PC-9 (cell line): ENCODE data around the gene ZMIZ1. TPM values are rescaled to one million over a fixed set of nuclear protein-coding genes. Genes with fewer than 3 reads are reported as not detected.

ENCODE experiments used
- BruUV-seq: library from RNA; stranded (reverse); fragments of 400-500 nt; replicated peaks from 2 replicates; lab custom pipeline; 2021; lab: Mats Ljungman, UMichigan
- CTCF ChIA-PET: fragments of 300-600 bp; sonication (Branson Sonifier 250); formaldehyde crosslinking; loops from one replicate; lab custom pipeline; 2022; ENCODE audit warnings: antibody characterized with exemption; lab: Charles Lee
- POLR2A ChIA-PET: fragments of 300-600 bp; sonication (Branson Sonifier 250); formaldehyde crosslinking; loops from one replicate; lab custom pipeline; 2022; ENCODE audit warnings: antibody characterized with exemption; ENCODE audit not compliant: unreplicated experiment; lab: Charles Lee
- DNase-seq, 2 experiments: peaks; one replicate each; pipeline versions ENCODE4 v3.0.0 to v3.0.0-alpha.2; 2015 to 2022; ENCODE audit warnings: mixed read lengths in 1 of 2
- H2AFZ ChIP-seq: fragments of 200-600 bp; sonication (generic); 2 replicates; pipeline ENCODE4 v1.8.1; 2017; ENCODE audit warnings: antibody characterized with exemption
- H3F3A ChIP-seq: fragments of 200-600 bp; sonication (generic); 2 replicates; pipeline ENCODE4 v1.8.1; 2017; ENCODE audit warnings: antibody characterized with exemption, mild to moderate bottlenecking, low read depth; ENCODE audit not compliant: insufficient read depth
- H3K27ac ChIP-seq: fragments of 200-600 bp; sonication (generic); 2 replicates; pipeline ENCODE4 v1.6.1; 2016; ENCODE audit warnings: mixed run types
- H3K27me3 ChIP-seq: fragments of 200-600 bp; sonication (generic); 2 replicates; pipeline ENCODE4 v1.6.1; 2016; ENCODE audit warnings: low read depth, mixed run types; ENCODE audit not compliant: insufficient read depth
- H3K36me3 ChIP-seq: fragments of 200-600 bp; sonication (generic); 2 replicates; pipeline ENCODE4 v1.6.1; 2016; ENCODE audit warnings: low read depth, mixed run types
- H3K4me1 ChIP-seq: fragments of 200-600 bp; sonication (generic); replicated peaks from 2 replicates; pipeline ENCODE4 v1.6.1; 2016; ENCODE audit warnings: mixed run types; ENCODE audit not compliant: insufficient read depth
- H3K4me2 ChIP-seq: fragments of 200-600 bp; sonication (generic); 2 replicates; pipeline ENCODE4 v1.6.1; 2017; ENCODE audit warnings: mixed run types
- H3K4me3 ChIP-seq: fragments of 200-600 bp; sonication (generic); 2 replicates; pipeline ENCODE4 v1.6.1; 2016; ENCODE audit warnings: mixed run types
- H3K79me2 ChIP-seq: fragments of 200-600 bp; sonication (generic); 2 replicates; pipeline ENCODE4 v1.6.1; 2017; ENCODE audit warnings: low read depth, mixed run types
- H3K9me2 ChIP-seq: fragments of 200-600 bp; sonication (generic); 2 replicates; pipeline ENCODE4 v1.8.1; 2017; ENCODE audit warnings: mild to moderate bottlenecking; ENCODE audit not compliant: insufficient read depth
- H3K9me3 ChIP-seq: fragments of 200-600 bp; sonication (generic); 2 replicates; pipeline ENCODE4 v1.8.1; 2016; ENCODE audit warnings: low read depth; ENCODE audit not compliant: insufficient read depth
- H4K20me1 ChIP-seq: fragments of 200-600 bp; sonication (generic); 2 replicates; pipeline ENCODE4 v1.8.1; 2017; ENCODE audit not compliant: insufficient read depth
- EZH2 ChIP-seq: fragments of 200-600 bp; sonication (generic); IDR thresholded peaks from 2 replicates; pipeline ENCODE4 v1.8.0; 2017; ENCODE audit warnings: antibody characterized with exemption, low read depth
- intact Hi-C: fragments of 100-400 bp; cut with micrococcal nuclease; formaldehyde crosslinking; loops from one replicate; pipeline ENCODE4 v1.10.0; 2022; ENCODE audit not compliant: unreplicated experiment
- total RNA-seq: library from RNA; stranded (reverse); gene quantifications from 2 replicates; pipeline ENCODE4 v1.2.3, GENCODE V29; 2021
- TF ChIP-seq, protein P1 (sequence below): fragments of 200-600 bp; sonication (generic); conservative IDR thresholded peaks from 2 replicates; pipeline ENCODE4 v1.6.1; 2017; ENCODE audit warnings: mixed run types, antibody characterized with exemption, mild to moderate bottlenecking, moderate library complexity

ZMIZ1 gene
- total RNA-seq, 1 experiment from 2014 or later, result 47.6 TPM

DNA sequence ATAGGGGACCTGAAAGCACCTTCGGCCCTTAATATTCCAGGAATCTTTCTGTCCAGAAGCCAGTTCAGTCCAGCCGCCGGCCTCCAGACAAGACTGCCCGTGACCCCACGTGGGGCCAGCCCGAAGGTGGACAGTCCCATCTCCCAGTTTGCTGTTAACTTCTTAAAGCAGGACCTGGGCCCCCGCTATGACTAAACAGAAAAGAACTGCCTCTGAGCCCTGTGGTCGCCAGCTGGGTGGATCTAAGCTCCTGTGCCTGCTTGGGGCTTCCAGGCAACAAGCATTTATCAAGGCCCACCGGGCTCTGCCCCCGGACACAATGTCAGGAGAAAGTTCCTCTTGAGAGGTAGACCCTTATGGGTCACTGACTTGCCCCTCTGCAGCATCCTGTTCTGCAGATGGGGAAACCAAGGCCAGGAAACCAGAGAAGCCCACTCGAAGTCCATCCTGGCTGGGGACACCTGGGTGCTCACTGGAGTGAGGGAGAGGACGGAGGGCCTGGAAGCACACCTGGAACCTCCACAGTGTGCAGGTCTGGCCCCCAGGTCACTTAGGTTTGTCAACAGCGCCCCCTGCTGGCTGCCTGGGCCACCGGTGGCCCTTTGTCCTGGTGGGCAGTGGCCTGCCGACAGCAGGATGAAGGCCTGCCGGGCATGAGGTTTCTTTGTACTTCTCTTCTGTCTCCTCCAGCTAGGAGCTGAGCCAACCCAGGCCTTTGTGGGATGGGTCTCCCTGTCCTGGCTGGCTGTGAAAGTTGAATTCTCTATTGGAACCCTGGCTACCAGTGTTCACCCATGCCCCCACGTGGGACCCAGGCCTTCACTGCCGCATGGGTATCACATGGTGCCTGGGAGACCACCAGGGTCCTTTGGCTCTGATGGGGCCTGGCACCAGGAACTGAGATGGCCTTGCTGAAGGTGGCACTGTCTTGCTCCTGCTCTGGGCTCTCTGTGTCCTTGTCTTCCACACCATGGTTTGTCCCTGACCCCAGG is 128.0 kb downstream of the ZMIZ1 start:
- BruUV-seq, result no TSS peak
- Histone ChIP-seq H3K27ac (no peak overlapping the region), H3K4me1 (peaks cover 19% of the 10 kb centered on the region), H2AFZ (no peak overlapping the region), H3F3A (peaks cover 26% of the 10 kb centered on the region; the same call in 1 of the 2 replicates), H3K36me3 (no peaks in the 10 kb centered on the region), H3K4me3 (no peak overlapping the region), H3K4me2 (no peak overlapping the region), H3K79me2 (no peaks in the 10 kb centered on the region), H3K9me2 (no peaks in the 10 kb centered on the region), H3K9me3 (no peaks in the 10 kb centered on the region), H3K27me3 (no peaks in the 10 kb centered on the region), H4K20me1 (peaks cover 4% of the 10 kb centered on the region)
- CTCF ChIA-PET, result interaction anchor here (0.7 to 1.6 kb wide), 2 partner anchors 34 to 738 kb away, joined by 3 read pairs; no protein-coding TSS in a partner anchor
- TF ChIP-seq, protein P1, sequence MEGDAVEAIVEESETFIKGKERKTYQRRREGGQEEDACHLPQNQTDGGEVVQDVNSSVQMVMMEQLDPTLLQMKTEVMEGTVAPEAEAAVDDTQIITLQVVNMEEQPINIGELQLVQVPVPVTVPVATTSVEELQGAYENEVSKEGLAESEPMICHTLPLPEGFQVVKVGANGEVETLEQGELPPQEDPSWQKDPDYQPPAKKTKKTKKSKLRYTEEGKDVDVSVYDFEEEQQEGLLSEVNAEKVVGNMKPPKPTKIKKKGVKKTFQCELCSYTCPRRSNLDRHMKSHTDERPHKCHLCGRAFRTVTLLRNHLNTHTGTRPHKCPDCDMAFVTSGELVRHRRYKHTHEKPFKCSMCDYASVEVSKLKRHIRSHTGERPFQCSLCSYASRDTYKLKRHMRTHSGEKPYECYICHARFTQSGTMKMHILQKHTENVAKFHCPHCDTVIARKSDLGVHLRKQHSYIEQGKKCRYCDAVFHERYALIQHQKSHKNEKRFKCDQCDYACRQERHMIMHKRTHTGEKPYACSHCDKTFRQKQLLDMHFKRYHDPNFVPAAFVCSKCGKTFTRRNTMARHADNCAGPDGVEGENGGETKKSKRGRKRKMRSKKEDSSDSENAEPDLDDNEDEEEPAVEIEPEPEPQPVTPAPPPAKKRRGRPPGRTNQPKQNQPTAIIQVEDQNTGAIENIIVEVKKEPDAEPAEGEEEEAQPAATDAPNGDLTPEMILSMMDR, result peak; percentile 98
- no peak for TF ChIP-seq EZH2
- peak; percentile 60 to 82 for DNase-seq
- intact Hi-C loops, result loop anchor here (2.0 to 5.0 kb wide), 5 partner anchors 439 to 1169 kb away; partner anchors contain the start of gene POLR3A
- POLR2A ChIA-PET, result no interaction called here

DNA sequence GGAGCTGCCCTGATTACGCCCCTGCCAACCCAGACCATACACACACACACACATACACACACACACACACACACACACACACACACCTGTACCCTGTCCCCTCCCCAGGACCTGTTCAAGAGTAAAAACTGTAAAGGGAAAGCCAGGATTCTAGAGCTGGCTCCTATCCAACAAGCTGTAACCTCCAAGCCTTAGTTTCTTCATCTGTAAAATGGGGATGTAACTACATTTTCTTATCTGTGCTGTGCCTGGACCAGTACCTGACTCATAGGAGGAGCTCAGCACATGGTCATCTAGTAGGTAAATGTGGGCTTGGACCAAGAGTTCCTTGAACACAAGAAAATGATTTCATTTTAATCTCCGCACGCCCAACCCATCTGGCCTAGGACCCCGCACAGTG is 128.8 kb downstream of the ZMIZ1 start:
- no TSS peak for BruUV-seq

DNA sequence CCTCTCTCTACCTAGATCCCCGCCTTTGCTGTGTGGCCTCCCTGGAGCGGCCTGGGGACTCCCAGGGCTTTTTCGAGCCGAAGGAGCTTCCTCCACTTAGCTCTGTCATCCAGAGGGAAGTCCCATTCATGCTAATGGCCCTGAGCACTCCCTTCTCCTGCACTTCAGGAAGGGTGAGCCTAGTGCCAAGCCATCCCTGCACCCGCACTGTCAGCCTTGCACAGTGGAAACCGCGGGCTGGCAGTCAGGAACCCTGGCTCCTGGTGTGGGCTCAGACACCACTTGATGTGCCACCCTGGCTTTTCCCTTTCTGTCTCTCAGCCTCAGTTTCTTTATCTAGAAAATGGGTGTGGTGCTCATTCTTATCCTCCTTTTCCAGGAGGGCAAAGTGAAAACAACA is 131.6 kb downstream of the ZMIZ1 start:
- no peak for DNase-seq
- no peak overlapping the region for H3K27ac ChIP-seq
- no peak overlapping the region for H3K4me3 ChIP-seq
- no peaks in the 10 kb centered on the region for H3K9me3 ChIP-seq
- H3K79me2 ChIP-seq, result no peaks in the 10 kb centered on the region
- no peak overlapping the region for H2AFZ ChIP-seq
- H3F3A ChIP-seq, result peaks cover 4% of the 10 kb centered on the region; the same call in 1 of the 2 replicates
- intact Hi-C loops, result no loop called here
- CTCF ChIA-PET, result no interaction called here
- no peak overlapping the region for H3K4me2 ChIP-seq
- no peaks in the 10 kb centered on the region for H3K4me1 ChIP-seq
- TF ChIP-seq, protein P1, result no peak
- no peak for TF ChIP-seq EZH2
- peaks cover 4% of the 10 kb centered on the region for H4K20me1 ChIP-seq
- no TSS peak for BruUV-seq
- no peaks in the 10 kb centered on the region for H3K9me2 ChIP-seq
- no peaks in the 10 kb centered on the region for H3K27me3 ChIP-seq
- H3K36me3 ChIP-seq, result peaks cover 3% of the 10 kb centered on the region; the same call in 1 of the 2 replicates
- POLR2A ChIA-PET, result no interaction called here

More for the DNA sequence above, 128.8 kb downstream of the ZMIZ1 start:
- intact Hi-C loops, result loop anchor here (2.0 to 5.0 kb wide), 5 partner anchors 440 to 1170 kb away; partner anchors contain the start of gene POLR3A
- no peak for TF ChIP-seq EZH2
- TF ChIP-seq, protein P1, result no peak
- CTCF ChIA-PET, result interaction anchor here (0.7 kb wide), 1 partner anchor 739 kb away, joined by 3 read pairs; no protein-coding TSS in a partner anchor
- Histone ChIP-seq H3K9me2 (no peaks in the 10 kb centered on the region), H3F3A (peaks cover 18% of the 10 kb centered on the region; the same call in 1 of the 2 replicates), H3K27me3 (no peaks in the 10 kb centered on the region), H3K9me3 (no peaks in the 10 kb centered on the region), H4K20me1 (peaks cover 4% of the 10 kb centered on the region), H3K4me2 (no peak overlapping the region), H3K27ac (no peak overlapping the region), H2AFZ (no peak overlapping the region), H3K4me3 (no peak overlapping the region), H3K79me2 (no peaks in the 10 kb centered on the region), H3K36me3 (0 out of 2 replicates have a peak, but pooled peaks cover 3% of the 10 kb centered on the region), H3K4me1 (peaks cover 11% of the 10 kb centered on the region)
- POLR2A ChIA-PET, result interaction anchor here (0.7 kb wide), 1 partner anchor 1157 kb away, joined by 6 read pairs; no protein-coding TSS in a partner anchor
- no peak for DNase-seq
